ENCODE measurements around the gene FLNA. TPM values are rescaled to one million over a fixed set of nuclear protein-coding genes. Genes with fewer than 3 reads are reported as not detected.
A peak's percentile ranks its signal among the peaks of the same experiment; 100 is the strongest.

The FLNA gene
- total RNA-seq, 3 donors from 2014 or later, result 164 to 4,590 (median 513) TPM

- ATAC-seq (no peak), DNase-seq (no peak)
- intact Hi-C loops (cut with DNase I, micrococcal nuclease), result no loop called here
- Histone ChIP-seq H3K4me3 (no peak overlapping the region), H3K4me1 (ENCODE audit: low read depth) (peaks cover 9% of the 10 kb centered on the region), H3K9me3 (no peaks in the 10 kb centered on the region), H3K36me3 (ENCODE audit: low read depth) (no peaks in the 10 kb centered on the region)
- no peak for TF ChIP-seq CTCF (IDR thresholded peaks at IDR 0.05)
These were observed 38.7 kb upstream of the FLNA start for GRCh38 chrX:154413142-154413541.

GRCh38 chrX:154412468-154412867 lies 38.0 kb upstream of the FLNA start:
- TF ChIP-seq CTCF (IDR thresholded peaks at IDR 0.05), result no peak
- Histone ChIP-seq H3K4me1 (ENCODE audit: low read depth) (peaks cover 9% of the 10 kb centered on the region), H3K9me3 (no peaks in the 10 kb centered on the region), H3K4me3 (no peak overlapping the region), H3K36me3 (ENCODE audit: low read depth) (no peaks in the 10 kb centered on the region)
- peak; percentile 45 for ATAC-seq
- peak in 2 of 3 donors; percentile 49 to 77 for DNase-seq
- intact Hi-C loops (cut with DNase I, micrococcal nuclease), result no loop called here

GRCh38 chrX:154411981-154412340 lies 37.5 kb upstream of the FLNA start:
- intact Hi-C loops (cut with DNase I, micrococcal nuclease), result no loop called here
- no peaks in the 10 kb centered on the region for H3K36me3 ChIP-seq (ENCODE audit: low read depth)

GRCh38 chrX:154409222-154409871 lies 34.9 kb upstream of the FLNA start, which contains the start of gene DNASE1L1:
Gene DNASE1L1 (minus strand): TSS chrX:154409254. CDS start chrX:154405568, 3,686 bp downstream.
- Histone ChIP-seq H3K9me3 (no peaks in the 10 kb centered on the region), H3K4me3 (no peak within 1 kb of the TSS), H3K4me1 (ENCODE audit: low read depth) (peaks cover 9% of the 10 kb centered on the region), H3K36me3 (ENCODE audit: low read depth) (no peaks in the 10 kb centered on the region)
- DNase-seq (peak; percentile 85 to 94 (median 91)), ATAC-seq (peak; percentile 82)
- no peak for TF ChIP-seq CTCF (IDR thresholded peaks at IDR 0.05)
- intact Hi-C loops (cut with DNase I, micrococcal nuclease), result no loop called here

More at GRCh38 chrX:154411981-154412340, 37.5 kb upstream of the FLNA start:
- TF ChIP-seq CTCF (IDR thresholded peaks at IDR 0.05), result no peak
- DNase-seq (peak; percentile 76 to 88 (median 81)), ATAC-seq (peak; percentile 77)
- no peaks in the 10 kb centered on the region for H3K9me3 ChIP-seq
- peaks cover 9% of the 10 kb centered on the region for H3K4me1 ChIP-seq (ENCODE audit: low read depth)
- peak overlapping the region; percentile 68 for H3K4me3 ChIP-seq

- no peak for DNase-seq
- Histone ChIP-seq H3K9me3 (no peaks in the 10 kb centered on the region), H3K36me3 (ENCODE audit: low read depth) (no peaks in the 10 kb centered on the region), H3K4me3 (no peak overlapping the region), H3K4me1 (ENCODE audit: low read depth) (peaks cover 9% of the 10 kb centered on the region)
- no peak for ATAC-seq
- intact Hi-C loops (cut with DNase I, micrococcal nuclease), result no loop called here
- no peak for TF ChIP-seq CTCF (IDR thresholded peaks at IDR 0.05)
These were observed 34.3 kb upstream of the FLNA start for GRCh38 chrX:154408659-154409221.
